Measurements from ENCODE around the gene RTTN. TPM values are rescaled to one million over a fixed set of nuclear protein-coding genes. Genes with fewer than 3 reads are reported as not detected.

Gene RTTN
- total and polyA plus RNA-seq, 2 of the 13 experiments (the other 11 are each of a cell fraction or from before 2014, with no cell fraction given) = 5.4 to 18.7 TPM

DNA sequence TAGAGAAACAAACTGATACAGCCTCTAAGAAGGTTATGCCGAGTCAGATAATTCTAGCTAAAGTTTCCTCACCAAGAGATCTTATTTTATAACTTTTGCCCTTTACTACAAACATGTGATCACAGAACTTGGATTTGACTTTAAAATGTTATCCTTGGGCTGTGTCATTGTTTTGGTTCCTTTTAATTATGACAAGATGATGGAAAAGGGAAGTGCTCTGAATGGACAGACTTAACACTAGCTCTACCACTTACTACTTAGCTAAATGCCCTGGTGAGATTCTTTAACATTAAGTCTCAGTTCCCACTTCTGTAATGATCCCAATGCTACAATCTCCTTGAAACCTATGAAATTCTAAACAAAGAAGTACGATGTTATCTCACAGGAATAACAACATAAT is 69.9 kb downstream of the RTTN start:
- no peak overlapping the region for H3K9ac ChIP-seq (ENCODE audit: insufficient read depth, low read depth, low read length)
- CTCF ChIA-PET (ENCODE audit: low intra/inter-chr PET ratio, low total read pairs) = no interaction called here
- no peak overlapping the region for H3K4me2 ChIP-seq (ENCODE audit: low read depth, low read length)
- no peak for ATAC-seq
- H3K4me3 ChIP-seq (replicated peaks in 1 of 3; ENCODE audit: insufficient read depth in 1 of 3, low read depth in 2 of 3, low read length in 3 of 3) = no peak overlapping the region
- H3K27ac ChIP-seq (ENCODE audit: extremely low read length, insufficient read depth, low read length) = no peak overlapping the region
- DNase-seq (ENCODE audit: low spot score) = no peak
- peaks cover 0 to 6% of the 10 kb centered on the region in 2 experiments; a peak in 2 of 5 replicates for H3K36me3 ChIP-seq (replicated peaks in 1 of 2; ENCODE audit: control insufficient read depth in 1 of 2, insufficient read depth in 2 of 2, low read length in 2 of 2)
- no peaks in the 10 kb centered on the region for H4K20me1 ChIP-seq (ENCODE audit: insufficient read depth, low read length)
- no TSS peak for BruUV-seq (replicated peaks)
- in situ Hi-C loops (cut with HindIII; ENCODE audit: extremely low pct_ligation_motif_present, low pct_unique_long_range_greater_than_20kb) = no loop called here
- WGBS (ENCODE audit: low lambda C conversion rate) = 99% methylated on average over 2 of the region's 2 CpGs
- intact Hi-C loops (cut with micrococcal nuclease; ENCODE audit: unreplicated experiment) = no loop called here
- H3K27me3 ChIP-seq (ENCODE audit: control insufficient read depth in 1 of 2, insufficient read depth in 2 of 2, low read length in 2 of 2) = no peaks in the 10 kb centered on the region
- POLR2A ChIA-PET = no interaction called here
- no peak overlapping the region for H2AFZ ChIP-seq (ENCODE audit: low read length)
- H3K9me3 ChIP-seq (ENCODE audit: low read length) = no peaks in the 10 kb centered on the region
- H3K79me2 ChIP-seq (ENCODE audit: insufficient read depth, low read length) = no peaks in the 10 kb centered on the region
- no peak for FAIRE-seq
- peaks cover 7% of the 10 kb centered on the region for H3K4me1 ChIP-seq (ENCODE audit: insufficient read depth, low read length)
- TF ChIP-seq MAFK (conservative IDR thresholded peaks at IDR 0.05 in 1 of 2, IDR thresholded peaks at IDR 0.05 in 1 of 2; ENCODE audit: low read length in 2 of 2) (peak in 1 of 2 experiments; percentile 50; a peak in 2 of 4 replicates), NFKBIZ (CRISPR knock-in tag; IDR thresholded peaks at IDR 0.05) (no peak), NPAS2 (CRISPR knock-in tag; IDR thresholded peaks at IDR 0.05; ENCODE audit: borderline replicate concordance) (no peak), MAFF (IDR thresholded peaks at IDR 0.05; ENCODE audit: low read depth, low read length) (0 out of 2 replicates have a peak, but pooled peaks have one; percentile 5), PITX1 (CRISPR knock-in tag; IDR thresholded peaks at IDR 0.05) (no peak), GTF3A (CRISPR knock-in tag; conservative IDR thresholded peaks at IDR 0.05) (no peak), ISL2 (CRISPR knock-in tag; IDR thresholded peaks at IDR 0.05) (no peak), ZBTB1 (CRISPR knock-in tag; IDR thresholded peaks at IDR 0.05; ENCODE audit: borderline replicate concordance) (no peak), SP4 (CRISPR knock-in tag; IDR thresholded peaks at IDR 0.05) (no peak)
- TF ChIP-seq, protein P1, sequence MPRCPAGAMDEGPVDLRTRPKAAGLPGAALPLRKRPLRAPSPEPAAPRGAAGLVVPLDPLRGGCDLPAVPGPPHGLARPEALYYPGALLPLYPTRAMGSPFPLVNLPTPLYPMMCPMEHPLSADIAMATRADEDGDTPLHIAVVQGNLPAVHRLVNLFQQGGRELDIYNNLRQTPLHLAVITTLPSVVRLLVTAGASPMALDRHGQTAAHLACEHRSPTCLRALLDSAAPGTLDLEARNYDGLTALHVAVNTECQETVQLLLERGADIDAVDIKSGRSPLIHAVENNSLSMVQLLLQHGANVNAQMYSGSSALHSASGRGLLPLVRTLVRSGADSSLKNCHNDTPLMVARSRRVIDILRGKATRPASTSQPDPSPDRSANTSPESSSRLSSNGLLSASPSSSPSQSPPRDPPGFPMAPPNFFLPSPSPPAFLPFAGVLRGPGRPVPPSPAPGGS (CRISPR knock-in tag; IDR thresholded peaks at IDR 0.05) = no peak
- TF ChIP-seq, protein P2, sequence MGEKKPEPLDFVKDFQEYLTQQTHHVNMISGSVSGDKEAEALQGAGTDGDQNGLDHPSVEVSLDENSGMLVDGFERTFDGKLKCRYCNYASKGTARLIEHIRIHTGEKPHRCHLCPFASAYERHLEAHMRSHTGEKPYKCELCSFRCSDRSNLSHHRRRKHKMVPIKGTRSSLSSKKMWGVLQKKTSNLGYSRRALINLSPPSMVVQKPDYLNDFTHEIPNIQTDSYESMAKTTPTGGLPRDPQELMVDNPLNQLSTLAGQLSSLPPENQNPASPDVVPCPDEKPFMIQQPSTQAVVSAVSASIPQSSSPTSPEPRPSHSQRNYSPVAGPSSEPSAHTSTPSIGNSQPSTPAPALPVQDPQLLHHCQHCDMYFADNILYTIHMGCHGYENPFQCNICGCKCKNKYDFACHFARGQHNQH (CRISPR knock-in tag; IDR thresholded peaks at IDR 0.05) = no peak
- TF ChIP-seq, protein P3, sequence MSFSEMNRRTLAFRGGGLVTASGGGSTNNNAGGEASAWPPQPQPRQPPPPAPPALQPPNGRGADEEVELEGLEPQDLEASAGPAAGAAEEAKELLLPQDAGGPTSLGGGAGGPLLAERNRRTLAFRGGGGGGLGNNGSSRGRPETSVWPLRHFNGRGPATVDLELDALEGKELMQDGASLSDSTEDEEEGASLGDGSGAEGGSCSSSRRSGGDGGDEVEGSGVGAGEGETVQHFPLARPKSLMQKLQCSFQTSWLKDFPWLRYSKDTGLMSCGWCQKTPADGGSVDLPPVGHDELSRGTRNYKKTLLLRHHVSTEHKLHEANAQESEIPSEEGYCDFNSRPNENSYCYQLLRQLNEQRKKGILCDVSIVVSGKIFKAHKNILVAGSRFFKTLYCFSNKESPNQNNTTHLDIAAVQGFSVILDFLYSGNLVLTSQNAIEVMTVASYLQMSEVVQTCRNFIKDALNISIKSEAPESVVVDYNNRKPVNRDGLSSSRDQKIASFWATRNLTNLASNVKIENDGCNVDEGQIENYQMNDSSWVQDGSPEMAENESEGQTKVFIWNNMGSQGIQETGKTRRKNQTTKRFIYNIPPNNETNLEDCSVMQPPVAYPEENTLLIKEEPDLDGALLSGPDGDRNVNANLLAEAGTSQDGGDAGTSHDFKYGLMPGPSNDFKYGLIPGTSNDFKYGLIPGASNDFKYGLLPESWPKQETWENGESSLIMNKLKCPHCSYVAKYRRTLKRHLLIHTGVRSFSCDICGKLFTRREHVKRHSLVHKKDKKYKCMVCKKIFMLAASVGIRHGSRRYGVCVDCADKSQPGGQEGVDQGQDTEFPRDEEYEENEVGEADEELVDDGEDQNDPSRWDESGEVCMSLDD (CRISPR knock-in tag; IDR thresholded peaks at IDR 0.05; ENCODE audit: borderline replicate concordance) = no peak
